Suprapubic skin (tissue), 4 donors: ENCODE measurements around the gene RPL7L1. TPM values are rescaled to one million over a fixed set of nuclear protein-coding genes. Genes with fewer than 3 reads are reported as not detected.

Experiments used
- DNase-seq, 2 donors: peaks; one replicate each; pipeline ENCODE4 v3.0.0-alpha.2; 2019; ENCODE audit warnings: low spot score in 2 of 2
- H3K27ac ChIP-seq: fragments of 200-600 bp; sonication (generic); one replicate; pipeline ENCODE4 v1.5.1; 2019
- H3K27me3 ChIP-seq: fragments of 200-600 bp; sonication (generic); one replicate; pipeline ENCODE4 v1.5.1; 2019
- H3K36me3 ChIP-seq: fragments of 200-600 bp; sonication (generic); one replicate; pipeline ENCODE4 v1.5.1; 2019
- H3K4me1 ChIP-seq: fragments of 200-600 bp; sonication (generic); one replicate; pipeline ENCODE4 v1.5.1; 2019
- H3K4me3 ChIP-seq: fragments of 200-600 bp; sonication (generic); one replicate; pipeline ENCODE4 v1.5.1; 2019; ENCODE audit warnings: mild to moderate bottlenecking
- H3K9me3 ChIP-seq: fragments of 200-600 bp; sonication (generic); one replicate; pipeline ENCODE4 v1.5.1; 2019
- EP300 ChIP-seq: sonication (generic); formaldehyde crosslinking; IDR thresholded peaks from one replicate; pipeline ENCODE4 v1.6.1; 2017; ENCODE audit warnings: antibody characterized with exemption
- POLR2A ChIP-seq, 2 donors: fragments of 450-650 bp; IDR thresholded peaks; one replicate each; pipeline ENCODE4 v1.6.1; 2017; ENCODE audit warnings: antibody characterized with exemption in 2 of 2, mild to moderate bottlenecking in 2 of 2, moderate library complexity in 2 of 2
- POLR2AphosphoS5 ChIP-seq, 3 donors: sonication (generic); formaldehyde crosslinking; IDR thresholded peaks; one replicate each; pipeline ENCODE4 v1.6.1; 2017; ENCODE audit warnings: antibody characterized with exemption in 3 of 3
- WGBS: methylation state at CpG from one replicate; pipeline ENCODE4 v1.1.5; 2018; 5-methylcytosine and 5-hydroxymethylcytosine counted together
- total RNA-seq, 4 donors: library from RNA; depleted of rRNA; stranded (reverse); fragments of >200 nt; gene quantifications; one replicate each; pipeline ENCODE4 v1.1.0, GENCODE V29; 2016
- TF ChIP-seq, protein P1 (sequence below), 2 donors: fragments of 200-600 bp in 1 of 2; fragments of 450-650 bp in 1 of 2; sonication (generic) in 1 of 2; IDR thresholded peaks; one replicate each; pipeline ENCODE4 v1.5.1; 2016 to 2019; ENCODE audit warnings: antibody characterized with exemption in 2 of 2, mild to moderate bottlenecking in 1 of 2, moderate library complexity in 1 of 2

RPL7L1 gene
- total RNA-seq, 4 donors from 2014 or later = 76.8 to 112 (median 86.4) TPM

DNA sequence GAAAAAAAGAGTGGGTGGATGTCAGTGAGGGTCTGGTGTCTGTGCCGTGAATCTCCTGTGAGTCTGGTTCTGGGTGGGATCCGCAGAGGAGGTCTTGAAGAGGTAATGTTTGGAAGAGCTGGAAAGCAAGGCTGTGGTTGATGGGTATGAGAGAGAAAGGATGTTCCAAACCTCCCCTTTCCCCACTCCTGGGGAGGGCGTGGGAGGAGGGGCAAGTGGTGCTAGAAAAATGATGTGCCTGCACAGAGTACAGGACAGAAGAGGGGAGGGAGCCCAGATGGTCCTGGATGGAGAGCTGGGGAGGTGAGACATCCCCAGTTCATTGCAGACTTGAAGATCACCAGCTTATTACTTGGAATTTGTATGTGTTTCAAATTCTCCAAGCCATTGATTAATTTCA is 53.0 kb downstream of the RPL7L1 start:
- 86% methylated on average over 3 of the region's 3 CpGs for WGBS
- peaks cover 31% of the 10 kb centered on the region for H3K36me3 ChIP-seq
- H3K4me3 ChIP-seq = no peak overlapping the region
- H3K27ac ChIP-seq = no peak overlapping the region
- H3K27me3 ChIP-seq = no peaks in the 10 kb centered on the region
- no peak for DNase-seq
- H3K4me1 ChIP-seq = peaks cover 46% of the 10 kb centered on the region
- TF ChIP-seq POLR2A (IDR thresholded peaks at IDR 0.05) (no peak), EP300 (no peak), POLR2AphosphoS5 (IDR thresholded peaks at IDR 0.05) (no peak)
- TF ChIP-seq, protein P1, sequence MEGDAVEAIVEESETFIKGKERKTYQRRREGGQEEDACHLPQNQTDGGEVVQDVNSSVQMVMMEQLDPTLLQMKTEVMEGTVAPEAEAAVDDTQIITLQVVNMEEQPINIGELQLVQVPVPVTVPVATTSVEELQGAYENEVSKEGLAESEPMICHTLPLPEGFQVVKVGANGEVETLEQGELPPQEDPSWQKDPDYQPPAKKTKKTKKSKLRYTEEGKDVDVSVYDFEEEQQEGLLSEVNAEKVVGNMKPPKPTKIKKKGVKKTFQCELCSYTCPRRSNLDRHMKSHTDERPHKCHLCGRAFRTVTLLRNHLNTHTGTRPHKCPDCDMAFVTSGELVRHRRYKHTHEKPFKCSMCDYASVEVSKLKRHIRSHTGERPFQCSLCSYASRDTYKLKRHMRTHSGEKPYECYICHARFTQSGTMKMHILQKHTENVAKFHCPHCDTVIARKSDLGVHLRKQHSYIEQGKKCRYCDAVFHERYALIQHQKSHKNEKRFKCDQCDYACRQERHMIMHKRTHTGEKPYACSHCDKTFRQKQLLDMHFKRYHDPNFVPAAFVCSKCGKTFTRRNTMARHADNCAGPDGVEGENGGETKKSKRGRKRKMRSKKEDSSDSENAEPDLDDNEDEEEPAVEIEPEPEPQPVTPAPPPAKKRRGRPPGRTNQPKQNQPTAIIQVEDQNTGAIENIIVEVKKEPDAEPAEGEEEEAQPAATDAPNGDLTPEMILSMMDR (IDR thresholded peaks at IDR 0.05) = no peak
- H3K9me3 ChIP-seq = no peaks in the 10 kb centered on the region

DNA sequence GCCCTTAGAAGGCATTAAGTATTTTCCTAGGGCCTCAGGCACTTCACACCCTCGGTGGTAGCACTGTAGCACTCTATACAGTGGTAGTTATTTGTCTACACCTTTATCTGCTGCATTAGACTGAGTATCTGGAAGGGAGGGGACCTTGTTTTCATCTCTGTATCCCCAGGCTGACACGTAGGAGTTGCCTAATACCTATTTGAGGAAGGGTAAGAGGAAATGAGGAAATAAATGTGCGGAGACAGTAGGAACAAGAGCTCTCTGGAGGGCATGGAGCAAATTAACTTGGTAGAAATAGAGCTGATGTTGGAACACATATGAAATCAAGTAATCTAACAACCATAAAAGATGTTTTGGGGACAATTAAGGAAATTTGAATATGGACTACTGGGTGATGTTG is 53.8 kb downstream of the RPL7L1 start:
- no peak for DNase-seq
- H3K9me3 ChIP-seq = no peaks in the 10 kb centered on the region
- H3K36me3 ChIP-seq = peaks cover 39% of the 10 kb centered on the region
- no peak overlapping the region for H3K27ac ChIP-seq
- H3K27me3 ChIP-seq = no peaks in the 10 kb centered on the region
- WGBS = 48% methylated on average over 3 of the region's 3 CpGs
- H3K4me3 ChIP-seq = no peak overlapping the region
- H3K4me1 ChIP-seq = peaks cover 44% of the 10 kb centered on the region
- TF ChIP-seq POLR2AphosphoS5 (IDR thresholded peaks at IDR 0.05) (no peak), EP300 (no peak)
- TF ChIP-seq, protein P1 (IDR thresholded peaks at IDR 0.05) = no peak

DNA sequence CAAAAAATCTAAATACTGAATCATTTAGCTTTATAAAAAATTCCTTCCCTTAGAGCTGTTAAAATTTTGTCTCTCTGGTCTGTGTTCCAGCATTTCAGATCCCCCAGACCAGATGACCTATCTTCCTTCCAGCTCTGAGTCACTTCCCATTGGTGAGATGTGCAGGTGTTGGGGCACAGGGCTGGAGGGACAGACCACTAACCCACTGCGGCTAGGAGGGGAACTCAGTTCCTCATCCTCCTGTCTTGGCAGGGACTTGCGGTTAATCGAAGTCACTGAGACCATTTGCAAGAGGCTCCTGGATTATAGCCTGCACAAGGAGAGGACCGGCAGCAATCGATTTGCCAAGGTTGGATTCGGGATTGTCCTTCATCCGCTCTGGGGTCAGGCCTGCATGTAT is 55.9 kb downstream of the RPL7L1 start:
- TF ChIP-seq POLR2AphosphoS5 (IDR thresholded peaks at IDR 0.05) = no peak
- TF ChIP-seq, protein P1 (IDR thresholded peaks at IDR 0.05) = no peak

DNA sequence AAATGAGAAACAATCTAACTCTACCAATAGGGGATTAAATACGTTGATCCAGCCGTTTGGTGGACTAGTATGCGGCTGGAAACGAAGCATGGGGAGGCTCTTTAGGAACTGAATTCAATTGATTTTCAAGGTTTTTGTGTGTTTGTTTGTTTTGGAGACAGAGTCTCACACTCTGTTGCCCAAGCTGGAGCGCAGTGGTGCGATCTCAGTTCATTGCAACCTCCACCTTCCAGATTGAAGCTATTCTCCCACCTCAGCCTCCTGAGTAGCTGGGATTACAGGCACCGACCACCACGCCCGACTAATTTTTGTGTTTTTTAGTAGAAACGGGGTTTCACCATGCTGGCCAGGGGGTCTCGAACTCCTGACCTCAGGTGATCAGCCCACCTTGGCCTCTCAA is 57.0 kb downstream of the RPL7L1 start:
- no peaks in the 10 kb centered on the region for H3K9me3 ChIP-seq
- TF ChIP-seq POLR2A (IDR thresholded peaks at IDR 0.05) (no peak), EP300 (no peak), POLR2AphosphoS5 (IDR thresholded peaks at IDR 0.05) (no peak)
- TF ChIP-seq, protein P1 (IDR thresholded peaks at IDR 0.05) = no peak
- WGBS = 95% methylated on average over 11 of the region's 11 CpGs
- H3K4me1 ChIP-seq = peaks cover 20% of the 10 kb centered on the region
- H3K36me3 ChIP-seq = peaks cover 65% of the 10 kb centered on the region
- H3K4me3 ChIP-seq = no peak overlapping the region
- no peak overlapping the region for H3K27ac ChIP-seq
- DNase-seq = no peak
- H3K27me3 ChIP-seq = no peaks in the 10 kb centered on the region

More for the DNA sequence above, 55.9 kb downstream of the RPL7L1 start:
- Histone ChIP-seq H3K36me3 (peaks cover 60% of the 10 kb centered on the region), H3K27me3 (no peaks in the 10 kb centered on the region), H3K4me3 (no peak overlapping the region), H3K4me1 (peaks cover 31% of the 10 kb centered on the region), H3K9me3 (no peaks in the 10 kb centered on the region), H3K27ac (no peak overlapping the region)
- 79% methylated on average over 4 of the region's 7 CpGs for WGBS
- no peak for DNase-seq

DNA sequence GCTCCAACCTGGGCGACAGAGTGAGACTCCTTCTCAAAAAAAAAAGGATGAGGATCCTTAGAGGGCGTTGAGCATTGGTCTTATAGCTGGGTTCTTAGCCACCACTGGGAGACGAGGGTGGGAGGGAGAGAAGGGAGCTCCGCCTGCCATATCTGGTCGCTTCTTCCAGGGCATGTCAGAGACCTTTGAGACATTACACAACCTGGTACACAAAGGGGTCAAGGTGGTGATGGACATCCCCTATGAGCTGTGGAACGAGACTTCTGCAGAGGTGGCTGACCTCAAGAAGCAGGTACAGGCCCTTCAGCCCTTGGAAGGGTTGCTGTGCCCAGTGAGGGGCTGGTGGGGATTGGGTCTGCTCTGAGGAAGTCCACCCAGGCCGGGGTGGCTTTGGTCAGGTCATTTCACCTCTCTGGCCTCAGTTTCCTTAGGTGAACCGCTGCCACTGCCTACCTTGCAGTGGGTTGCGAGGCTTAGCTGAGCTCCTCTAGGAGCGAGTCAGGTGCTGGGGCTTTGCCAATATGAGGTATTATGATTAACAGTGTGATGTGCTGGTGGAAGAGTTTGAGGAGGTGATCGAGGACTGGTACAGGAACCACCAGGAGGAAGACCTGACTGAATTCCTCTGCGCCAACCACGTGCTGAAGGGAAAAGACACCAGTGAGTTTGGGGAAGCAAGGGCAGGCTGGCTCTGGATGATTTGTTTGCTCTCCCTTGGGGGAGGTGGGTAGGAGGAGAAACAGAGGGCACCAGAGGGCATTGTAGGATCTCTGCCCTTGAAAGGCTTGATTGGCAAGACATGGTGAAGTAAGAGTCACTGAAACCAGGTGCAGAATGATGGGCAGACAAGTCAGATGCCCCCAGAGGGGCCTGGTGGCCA is 58.4 kb downstream of the RPL7L1 start:
- TF ChIP-seq POLR2AphosphoS5 (IDR thresholded peaks at IDR 0.05) (no peak), POLR2A (IDR thresholded peaks at IDR 0.05) (no peak), EP300 (no peak)
- TF ChIP-seq, protein P1 (IDR thresholded peaks at IDR 0.05) = no peak
- Histone ChIP-seq H3K9me3 (no peaks in the 10 kb centered on the region), H3K27ac (no peak overlapping the region), H3K4me1 (peaks cover 13% of the 10 kb centered on the region), H3K4me3 (no peak overlapping the region), H3K27me3 (no peaks in the 10 kb centered on the region), H3K36me3 (peaks cover 72% of the 10 kb centered on the region)
- WGBS = 91% methylated on average over 11 of the region's 13 CpGs
- no peak for DNase-seq
